Measurements from ENCODE around the gene PARK7. TPM values are rescaled to one million over a fixed set of nuclear protein-coding genes. Genes with fewer than 3 reads are reported as not detected.

PARK7 gene
- total RNA-seq = 100 to 1,000 TPM in 1 of 4 donors, 10 to 100 TPM in 3; 40.4 to 103 (median 82.8) TPM

GRCh38 chr1:7961216-7962013, at the start of gene PARK7:
Gene PARK7 (plus strand): TSS chr1:7961711. CDS start chr1:7962786, 1,075 bp downstream.
- peaks cover 0 to 20% (median 10%) of the 10 kb centered on the region in 4 donors for H3K36me3 ChIP-seq
- peak within 1 kb of the TSS; percentile 89 to 95 (median 94) for H3K27ac ChIP-seq
- TF ChIP-seq EP300 (IDR thresholded peaks at IDR 0.05; ENCODE audit: low read depth) (no peak), POLR2AphosphoS5 (IDR thresholded peaks at IDR 0.05) (peak; percentile 91 to 97 (median 96)), POLR2A (IDR thresholded peaks at IDR 0.05) (peak; percentile 98)
- TF ChIP-seq, protein P1, sequence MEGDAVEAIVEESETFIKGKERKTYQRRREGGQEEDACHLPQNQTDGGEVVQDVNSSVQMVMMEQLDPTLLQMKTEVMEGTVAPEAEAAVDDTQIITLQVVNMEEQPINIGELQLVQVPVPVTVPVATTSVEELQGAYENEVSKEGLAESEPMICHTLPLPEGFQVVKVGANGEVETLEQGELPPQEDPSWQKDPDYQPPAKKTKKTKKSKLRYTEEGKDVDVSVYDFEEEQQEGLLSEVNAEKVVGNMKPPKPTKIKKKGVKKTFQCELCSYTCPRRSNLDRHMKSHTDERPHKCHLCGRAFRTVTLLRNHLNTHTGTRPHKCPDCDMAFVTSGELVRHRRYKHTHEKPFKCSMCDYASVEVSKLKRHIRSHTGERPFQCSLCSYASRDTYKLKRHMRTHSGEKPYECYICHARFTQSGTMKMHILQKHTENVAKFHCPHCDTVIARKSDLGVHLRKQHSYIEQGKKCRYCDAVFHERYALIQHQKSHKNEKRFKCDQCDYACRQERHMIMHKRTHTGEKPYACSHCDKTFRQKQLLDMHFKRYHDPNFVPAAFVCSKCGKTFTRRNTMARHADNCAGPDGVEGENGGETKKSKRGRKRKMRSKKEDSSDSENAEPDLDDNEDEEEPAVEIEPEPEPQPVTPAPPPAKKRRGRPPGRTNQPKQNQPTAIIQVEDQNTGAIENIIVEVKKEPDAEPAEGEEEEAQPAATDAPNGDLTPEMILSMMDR (IDR thresholded peaks at IDR 0.05) = peak; percentile 34 to 57 (median 41)
- H3K4me1 ChIP-seq = peaks cover 6 to 27% (median 17%) of the 10 kb centered on the region in 4 donors
- 0 to 1% methylated on average over 6 to 67 of the region's 81 CpGs for WGBS, 2 donors (ENCODE audit: low coverage in 1 of 2)
- H3K4me3 ChIP-seq = peak within 1 kb of the TSS; percentile 74 to 86 (median 82)
- in situ Hi-C loops (cut with MboI; ENCODE audit: low pct_ligation_motif_present in 1 of 4, low pct_unique_long_range_greater_than_20kb in 1 of 4, low sequenced_read_pairs in 3 of 4) (no loop called here), intact Hi-C loops (cut with DNase I; ENCODE audit: low total_unique reads) (no loop called here)
- H3K27me3 ChIP-seq = no peaks in the 10 kb centered on the region
- H3K9me3 ChIP-seq = no peaks in the 10 kb centered on the region
- peak; percentile 100 for DNase-seq

DNA sequence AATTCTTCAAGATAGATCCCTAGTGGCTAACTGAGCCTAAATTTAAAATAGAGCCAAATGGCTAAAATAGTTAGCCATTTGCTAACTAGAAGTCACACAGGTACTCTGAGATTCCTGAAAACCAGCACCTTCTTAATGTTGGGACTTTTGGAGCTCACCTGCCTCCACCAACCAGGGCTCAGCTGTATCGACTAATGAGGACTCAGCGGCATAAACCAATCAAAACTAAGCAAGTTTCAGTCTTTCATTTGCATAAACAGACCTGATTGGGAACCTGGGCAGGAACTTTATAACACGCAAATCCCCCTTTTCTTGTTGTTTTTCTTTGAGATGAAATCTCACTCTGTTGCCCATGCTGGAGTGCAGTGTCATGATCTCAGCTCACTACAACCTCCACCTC, 49.4 kb upstream of the PARK7 start:
- intact Hi-C loops (cut with DNase I; ENCODE audit: low total_unique reads) = no loop called here
- no peaks in the 10 kb centered on the region for H3K36me3 ChIP-seq
- no peaks in the 10 kb centered on the region for H3K9me3 ChIP-seq
- DNase-seq = no peak
- H3K4me1 ChIP-seq = no peaks in the 10 kb centered on the region
- H3K4me3 ChIP-seq = no peak overlapping the region
- TF ChIP-seq POLR2A (IDR thresholded peaks at IDR 0.05) (no peak), EP300 (IDR thresholded peaks at IDR 0.05; ENCODE audit: low read depth) (no peak), POLR2AphosphoS5 (IDR thresholded peaks at IDR 0.05) (no peak)
- TF ChIP-seq, protein P1 (IDR thresholded peaks at IDR 0.05) = no peak
- peak overlapping the region in 1 of 4 donors; percentile 8 for H3K27ac ChIP-seq
- in situ Hi-C loops (cut with MboI; ENCODE audit: low pct_ligation_motif_present in 1 of 4, low pct_unique_long_range_greater_than_20kb in 1 of 4, low sequenced_read_pairs in 3 of 4) = loop anchor here in 1 of 4 donors (25.0 kb wide), 1 partner anchor 250 kb away; no protein-coding TSS in a partner anchor
- WGBS, 2 donors (ENCODE audit: low coverage in 1 of 2) = 75 to 94% methylated on average over 2 to 3 of the region's 3 CpGs
- H3K27me3 ChIP-seq = no peaks in the 10 kb centered on the region

GRCh38 chr1:7912743-7913557, 48.6 kb upstream of the PARK7 start:
- no peaks in the 10 kb centered on the region for H3K27me3 ChIP-seq

More at GRCh38 chr1:7912743-7913557, 48.6 kb upstream of the PARK7 start:
- no peaks in the 10 kb centered on the region for H3K36me3 ChIP-seq
- H3K4me3 ChIP-seq = peak overlapping the region in 1 of 4 donors; percentile 6
- peak overlapping the region in 1 of 4 donors; percentile 8 for H3K27ac ChIP-seq
- in situ Hi-C loops (cut with MboI; ENCODE audit: low pct_ligation_motif_present in 1 of 4, low pct_unique_long_range_greater_than_20kb in 1 of 4, low sequenced_read_pairs in 3 of 4) (loop anchor here in 1 of 4 donors (25.0 kb wide), 1 partner anchor 251 kb away; no protein-coding TSS in a partner anchor), intact Hi-C loops (cut with DNase I; ENCODE audit: low total_unique reads) (no loop called here)
- peak; percentile 48 for DNase-seq
- H3K9me3 ChIP-seq = no peaks in the 10 kb centered on the region
- TF ChIP-seq EP300 (IDR thresholded peaks at IDR 0.05; ENCODE audit: low read depth) (no peak), POLR2A (IDR thresholded peaks at IDR 0.05) (no peak), POLR2AphosphoS5 (IDR thresholded peaks at IDR 0.05) (no peak)
- TF ChIP-seq, protein P1 (IDR thresholded peaks at IDR 0.05) = no peak
- 43 to 73% methylated on average over 2 to 18 of the region's 18 CpGs for WGBS, 2 donors (ENCODE audit: low coverage in 1 of 2)
- no peaks in the 10 kb centered on the region for H3K4me1 ChIP-seq

All from transverse colon (tissue), 4 donors.